HG02798 (cell line): ENCODE data around the gene STAT6.

ENCODE experiments used
- ATAC-seq: cut with Tn5 transposase; IDR thresholded peaks from one replicate; pipeline ENCODE4 v1.9.1; 2021; ENCODE audit warnings: mild to moderate bottlenecking; ENCODE audit not compliant: unreplicated experiment, poor library complexity

The STAT6 gene

GRCh38 chr12:57111031-57111734, at the start of gene STAT6:
Gene STAT6 (minus strand): TSS chr12:57111362. CDS start chr12:57108278, 3,084 bp downstream.
- ATAC-seq = peak; percentile 55

DNA sequence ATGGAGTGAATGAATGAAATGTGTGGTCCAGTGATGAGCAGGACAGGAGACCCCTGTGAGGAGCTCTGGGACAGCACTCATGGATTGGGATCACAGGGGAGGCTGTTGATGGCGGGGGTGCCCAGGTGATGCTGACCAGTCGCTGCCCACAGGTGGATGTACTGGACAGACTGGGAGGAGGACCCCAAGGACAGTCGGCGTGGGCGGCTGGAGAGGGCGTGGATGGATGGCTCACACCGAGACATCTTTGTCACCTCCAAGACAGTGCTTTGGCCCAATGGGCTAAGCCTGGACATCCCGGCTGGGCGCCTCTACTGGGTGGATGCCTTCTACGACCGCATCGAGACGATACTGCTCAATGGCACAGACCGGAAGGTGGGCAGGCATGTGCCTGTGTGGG, 49.6 kb upstream of the STAT6 start:
- ATAC-seq = no peak

GRCh38 chr12:57160040-57160439, 48.9 kb upstream of the STAT6 start:
- no peak for ATAC-seq

DNA sequence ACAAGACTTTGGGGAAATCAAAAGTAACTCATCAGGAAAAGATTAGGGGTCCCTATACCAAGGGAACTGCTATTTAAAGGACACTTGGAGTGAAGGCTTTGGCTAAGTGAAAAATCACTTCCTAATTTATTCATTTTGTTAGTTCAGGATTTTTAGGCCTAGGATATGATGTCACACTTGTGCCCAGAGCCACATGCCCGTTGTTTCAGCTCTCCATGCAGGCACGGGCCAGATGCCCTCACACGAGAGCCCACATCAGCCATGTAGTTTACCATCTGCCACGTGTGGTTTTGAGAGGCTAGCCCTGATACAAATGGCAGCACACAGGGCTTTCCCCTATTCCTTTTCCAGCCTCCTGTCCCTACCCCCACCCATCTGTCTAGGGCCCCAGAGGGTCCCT, 48.1 kb upstream of the STAT6 start:
- ATAC-seq = no peak

DNA sequence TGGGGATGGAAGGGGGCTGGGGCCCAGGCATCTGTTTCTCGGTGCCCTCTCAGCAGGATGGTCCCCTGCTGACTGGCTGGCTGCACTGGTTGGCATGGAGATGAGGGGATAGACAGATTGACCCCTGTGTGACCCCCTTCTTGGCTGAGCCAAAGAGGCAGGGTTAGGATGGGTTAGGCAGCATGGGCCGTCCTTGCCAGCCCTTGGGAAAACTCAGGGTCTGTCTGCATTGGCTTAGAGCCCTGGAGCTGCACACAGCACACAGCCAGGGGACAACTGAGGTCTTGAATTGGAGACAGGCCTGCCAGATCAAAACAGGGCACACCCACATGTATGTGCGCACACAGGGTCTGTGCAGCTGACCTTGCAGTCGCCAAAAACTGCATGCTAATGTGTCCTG, 47.5 kb upstream of the STAT6 start:
- ATAC-seq = no peak

DNA sequence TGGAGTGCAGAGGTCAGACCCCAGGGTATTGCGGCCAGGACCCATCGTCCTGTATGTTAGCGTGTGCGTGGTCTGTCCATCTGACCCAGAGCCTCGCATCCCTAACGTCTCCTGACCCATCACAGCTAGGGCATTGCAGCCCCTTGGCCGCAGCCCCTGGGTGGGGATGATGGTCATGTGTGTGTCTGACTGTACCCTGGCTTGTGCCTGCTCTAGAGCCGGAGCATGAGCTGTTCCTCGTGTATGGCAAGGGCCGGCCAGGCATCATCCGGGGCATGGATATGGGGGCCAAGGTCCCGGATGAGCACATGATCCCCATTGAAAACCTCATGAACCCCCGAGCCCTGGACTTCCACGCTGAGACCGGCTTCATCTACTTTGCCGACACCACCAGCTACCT, 47.0 kb upstream of the STAT6 start:
- no peak for ATAC-seq

DNA sequence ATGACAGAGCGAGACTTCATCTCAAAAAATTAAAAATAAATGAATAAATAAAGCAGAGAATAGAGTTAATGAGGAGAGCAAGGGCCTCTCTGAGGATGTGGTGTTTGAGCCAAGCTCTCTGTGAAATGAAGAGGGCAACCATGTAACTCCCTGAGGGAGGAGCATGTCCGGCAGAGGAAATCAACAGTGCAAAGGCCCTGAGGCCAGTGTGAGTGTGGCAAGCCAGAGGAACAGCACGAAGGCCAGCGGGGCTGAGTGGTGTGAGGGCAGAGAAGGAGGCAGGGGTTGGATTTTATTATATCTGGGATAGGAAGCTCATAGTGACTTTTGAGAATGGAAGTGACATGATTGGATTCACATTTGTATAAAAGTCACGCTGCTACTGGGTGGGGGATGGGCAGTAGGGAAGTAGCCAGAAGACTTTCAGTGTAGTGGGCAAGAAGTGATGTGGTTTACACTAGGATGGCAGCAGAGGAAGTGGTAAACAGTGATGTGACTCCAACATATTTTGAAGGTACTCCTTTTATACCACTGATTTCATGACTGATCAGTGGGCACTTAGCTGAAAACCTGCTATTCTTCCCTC, 46.5 kb upstream of the STAT6 start:
- no peak for ATAC-seq

- ATAC-seq = no peak
Measured at GRCh38 chr12:57156701-57157403, 45.7 kb upstream of the STAT6 start.

DNA sequence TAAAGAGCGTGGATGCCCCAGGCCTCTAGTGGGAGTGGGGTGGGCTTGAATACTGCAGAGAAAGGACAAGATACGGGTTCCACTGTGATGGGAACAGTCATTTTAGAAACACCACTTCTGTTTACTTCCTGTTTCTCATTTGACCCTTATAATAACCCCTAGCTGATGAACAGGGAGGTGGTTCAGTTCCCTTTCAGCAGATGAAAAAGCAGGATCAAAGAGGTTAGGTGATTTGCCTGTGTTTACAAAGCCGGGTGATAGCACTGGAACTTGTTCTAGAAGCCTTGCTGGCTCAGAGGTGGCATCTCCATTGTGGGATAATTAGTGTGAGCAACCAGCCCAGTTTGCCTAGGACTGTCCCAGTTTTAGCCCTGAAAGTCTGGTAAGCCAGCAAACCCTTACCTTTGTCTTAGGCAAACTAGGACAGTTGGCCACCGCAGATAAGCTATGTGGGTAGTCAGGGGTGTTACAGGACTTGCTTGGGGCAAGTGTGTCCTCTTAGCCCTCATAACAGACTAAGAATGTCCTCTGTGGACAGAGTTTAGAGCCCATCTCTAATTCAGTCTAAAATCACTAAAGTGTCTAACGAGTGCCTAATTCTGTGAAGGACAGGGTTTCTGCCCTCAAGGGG, 43.8 kb upstream of the STAT6 start:
- no peak for ATAC-seq

- ATAC-seq = no peak
Measured at GRCh38 chr12:57154076-57154475, 42.9 kb upstream of the STAT6 start.

GRCh38 chr12:57153415-57153997, 42.3 kb upstream of the STAT6 start:
- ATAC-seq = no peak

DNA sequence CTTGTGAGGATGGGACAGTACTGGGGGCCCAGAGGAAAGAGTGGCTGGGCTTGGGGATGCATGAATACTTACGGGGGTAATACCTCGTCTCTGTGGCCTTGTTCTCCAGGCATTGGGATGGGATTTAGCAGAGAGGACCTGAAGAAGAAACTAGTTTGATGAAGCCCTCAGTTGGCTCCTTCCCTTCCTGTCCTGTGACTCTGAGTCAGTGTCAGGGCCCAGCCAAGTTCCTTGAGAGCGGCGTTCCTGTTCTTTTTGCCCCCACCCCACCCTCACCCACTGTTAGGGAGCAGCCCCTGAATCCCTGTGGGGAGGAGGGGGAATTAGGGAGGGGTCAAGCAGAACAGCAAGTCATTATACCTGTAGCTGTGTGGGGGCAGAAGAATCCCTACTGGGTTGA, 41.5 kb upstream of the STAT6 start:
- ATAC-seq = no peak

- no peak for ATAC-seq
Measured at GRCh38 chr12:57151741-57152630, 40.8 kb upstream of the STAT6 start.

DNA sequence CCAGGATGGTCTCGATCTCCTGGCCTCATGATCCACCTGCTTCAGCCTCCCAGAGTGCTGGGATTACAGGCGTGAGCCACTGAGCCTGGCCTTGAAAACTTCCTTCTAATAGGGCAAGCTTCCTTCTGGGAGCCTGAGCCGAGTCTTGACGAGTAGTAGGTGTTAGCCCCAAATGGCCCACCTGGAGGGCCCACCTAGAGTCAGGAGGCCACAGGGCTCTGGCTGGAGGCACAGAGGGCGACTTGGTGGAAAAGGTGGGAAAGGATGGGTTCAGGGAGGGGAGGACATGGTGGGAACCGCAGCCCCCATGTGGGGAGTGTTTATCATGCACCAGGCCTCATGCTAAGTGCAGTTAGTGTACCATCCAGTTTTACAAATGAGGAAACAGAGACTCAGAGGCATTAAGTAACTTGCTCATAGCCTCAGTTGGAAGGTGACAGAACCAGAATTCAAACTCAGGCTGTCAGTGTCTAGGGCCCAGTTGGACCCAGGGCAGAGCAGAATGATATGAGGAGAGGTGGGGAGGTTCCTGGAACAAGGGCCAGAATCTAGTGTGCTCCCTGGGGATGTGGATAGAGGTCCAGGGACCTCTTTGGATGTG, 39.3 kb upstream of the STAT6 start:
- ATAC-seq = no peak

DNA sequence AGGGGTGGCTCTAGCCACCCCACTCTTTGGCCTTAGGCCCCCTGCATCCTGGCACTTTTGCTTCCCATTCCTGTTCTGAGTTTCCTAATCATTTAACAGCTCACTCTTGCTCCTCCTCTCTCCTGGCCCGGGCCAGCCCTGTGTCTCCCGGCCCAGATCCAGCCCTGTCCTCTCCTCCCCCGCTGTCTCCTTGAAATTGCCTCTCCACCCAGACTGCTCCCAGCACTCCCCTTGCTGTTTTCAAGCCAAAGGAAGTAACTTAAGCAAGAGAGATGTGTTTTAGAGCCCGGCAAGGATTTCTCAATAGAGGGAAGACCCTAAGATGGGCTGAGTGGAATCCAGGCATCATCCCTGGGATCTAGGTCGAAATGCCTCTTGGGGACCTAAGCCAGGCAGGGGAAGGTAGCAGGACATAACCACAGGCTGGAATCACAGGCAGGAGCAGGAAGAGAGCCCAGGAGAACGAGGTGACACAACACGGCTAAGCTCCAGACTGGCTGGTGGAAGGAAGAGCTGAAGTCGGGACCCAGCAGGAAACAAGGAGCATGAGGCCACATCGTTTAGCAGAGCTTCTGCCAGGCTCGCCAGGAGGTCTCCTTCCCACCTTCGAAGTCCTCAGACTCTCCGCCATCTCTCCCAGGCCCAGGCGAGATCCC, 38.2 kb upstream of the STAT6 start:
- ATAC-seq = no peak

GRCh38 chr12:57148469-57149244, 37.5 kb upstream of the STAT6 start:
- no peak for ATAC-seq

DNA sequence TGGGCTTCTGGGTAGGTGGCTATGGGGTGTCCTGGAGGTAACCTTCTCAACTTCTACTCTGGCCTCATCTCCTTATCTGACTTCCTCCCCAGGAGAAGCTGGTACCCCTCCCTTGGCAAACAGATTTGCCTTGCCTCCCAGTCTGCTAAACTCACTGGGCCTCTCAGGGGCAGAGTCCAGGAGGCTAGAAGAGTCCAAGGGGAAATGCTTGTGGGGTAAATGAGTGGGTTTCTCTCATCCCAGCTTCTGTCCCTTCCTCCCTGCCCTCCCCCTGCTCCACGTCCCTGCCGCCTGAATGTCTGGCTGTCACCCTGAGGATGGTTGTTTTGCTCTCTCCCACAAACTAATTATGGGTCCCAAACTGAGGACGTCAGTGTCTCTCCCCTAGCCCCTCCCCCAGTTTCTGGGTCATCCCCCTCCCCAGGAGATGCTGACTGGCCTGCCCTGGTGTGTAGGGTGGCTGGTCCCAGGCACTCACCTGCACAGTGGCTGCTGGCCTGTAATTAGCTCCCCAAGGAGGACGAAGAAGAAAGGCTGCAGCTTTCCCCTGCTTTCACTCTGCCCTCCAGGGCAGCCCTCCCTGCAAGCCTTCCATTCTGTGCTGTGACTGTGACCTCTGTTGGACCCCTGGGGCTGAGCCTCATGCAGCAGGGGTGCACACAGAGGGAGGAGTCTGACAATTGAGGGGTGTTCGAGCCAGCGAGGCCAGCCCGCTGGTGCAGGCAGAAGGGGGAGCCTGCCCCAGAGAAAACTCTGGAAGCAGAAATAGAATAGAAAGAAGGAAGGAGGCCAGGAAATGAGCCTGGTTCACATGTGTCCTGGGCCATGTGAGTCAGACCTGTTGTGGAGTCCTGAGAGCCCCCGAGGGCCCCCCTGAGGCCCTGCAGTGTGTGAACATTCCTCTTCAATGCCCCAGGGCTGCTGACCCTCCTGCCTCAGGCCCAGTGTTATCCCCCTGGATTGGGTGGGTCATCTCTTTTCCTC, 36.1 kb upstream of the STAT6 start, which contains the start of gene LRP1-AS:
TSS of gene LRP1-AS (minus strand) at position 659 of the 984 bp plus-strand sequence.
- no peak for ATAC-seq
